Natural killer cell (primary cell): Measurements from ENCODE around the gene ZNF407. TPM values are rescaled to one million over a fixed set of nuclear protein-coding genes. Genes with fewer than 3 reads are reported as not detected.

ENCODE experiments used
- ATAC-seq, 3 donors: fragments of 150-1000 bp in 2 of 3; fragments of 200-7000 bp in 1 of 3; cut with Tn5 transposase; 1 replicate in 1 of 3; 2 replicates in 2 of 3; pipeline ENCODE4 v1.10.0; 2021; ENCODE audit warnings: mild to moderate bottlenecking in 2 of 3, moderate library complexity in 2 of 3
- DNase-seq, 2 donors: peaks; one replicate each; pipeline versions ENCODE4 v3.0.0 to v3.0.0-alpha.2; 2013 to 2021; ENCODE audit warnings: mixed read lengths in 1 of 2
- H3K27ac ChIP-seq: one replicate; pipeline ENCODE4 v1.5.1; 2013; ENCODE audit warnings: mild to moderate bottlenecking, low read length
- H3K27me3 ChIP-seq: one replicate; pipeline ENCODE4 v1.6.1; 2013; ENCODE audit warnings: low read length; ENCODE audit not compliant: control insufficient read depth, insufficient read depth
- H3K36me3 ChIP-seq: one replicate; pipeline ENCODE4 v1.6.1; 2013; ENCODE audit warnings: low read length; ENCODE audit not compliant: control insufficient read depth, insufficient read depth
- H3K4me1 ChIP-seq: one replicate; pipeline ENCODE4 v1.6.1; 2013; ENCODE audit warnings: low read length; ENCODE audit not compliant: control insufficient read depth, insufficient read depth
- H3K4me3 ChIP-seq: one replicate; pipeline ENCODE4 v1.5.1; 2013; ENCODE audit warnings: low read length
- H3K9me3 ChIP-seq: one replicate; pipeline ENCODE4 v1.6.1; 2013; ENCODE audit warnings: low read length; ENCODE audit not compliant: control insufficient read depth, insufficient read depth
- H3K27ac Mint-ChIP-seq, 2 donors: one replicate each; pipeline ENCODE4 v1.8.0; 2022; ENCODE audit warnings: mild to moderate bottlenecking in 2 of 2, mixed read lengths in 2 of 2, moderate library complexity in 1 of 2
- H3K27me3 Mint-ChIP-seq, 2 donors: one replicate each; pipeline ENCODE4 v1.8.0; 2022; ENCODE audit warnings: low read depth in 2 of 2, mixed read lengths in 2 of 2
- H3K36me3 Mint-ChIP-seq: one replicate; pipeline ENCODE4 v1.8.0; 2022; ENCODE audit warnings: mixed read lengths
- H3K4me1 Mint-ChIP-seq, 2 donors: one replicate each; pipeline ENCODE4 v1.8.0; 2022; ENCODE audit warnings: mixed read lengths in 2 of 2
- H3K4me3 Mint-ChIP-seq: one replicate; pipeline ENCODE4 v1.8.0; 2022; ENCODE audit warnings: mild to moderate bottlenecking, moderate library complexity, mixed read lengths
- H3K9me3 Mint-ChIP-seq, 2 donors: one replicate each; pipeline ENCODE4 v1.8.0; 2022; ENCODE audit warnings: mixed read lengths in 2 of 2
- CTCF ChIP-seq: fragments of 200-600 bp; IDR thresholded peaks from one replicate; pipeline ENCODE4 v1.8.0; 2022; ENCODE audit warnings: antibody characterized with exemption
- WGBS: methylation state at CpG from one replicate; pipeline ENCODE4 v1.1.7; 2013; ENCODE audit warnings: missing lambda C conversion rate; ENCODE audit not compliant: insufficient coverage; 5-methylcytosine and 5-hydroxymethylcytosine counted together
- intact Hi-C: fragments of 100-400 bp; cut with micrococcal nuclease; formaldehyde crosslinking; loops from one replicate; pipeline ENCODE4 v1.14.2; 2022
- total RNA-seq, 4 donors: library from RNA; stranded (reverse); fragments of 120-200 nt in 1 of 4; gene quantifications; one replicate each; pipeline versions ENCODE4 v1.2.3 to v1.2.4, GENCODE V29; 2013 to 2022

Gene ZNF407
- total RNA-seq, 3 donors from 2014 or later (not counting 1 experiment from before 2014, with no cell fraction given), result 28.4 to 36.7 (median 36.3) TPM

GRCh38 chr18:74694436-74694835 lies 96.8 kb downstream of the ZNF407 start:
- H3K4me3 Mint-ChIP-seq, result no peak overlapping the region
- peaks cover 6% of the 10 kb centered on the region for H3K4me1 ChIP-seq
- H3K9me3 Mint-ChIP-seq, result no peaks in the 10 kb centered on the region
- H3K4me1 Mint-ChIP-seq, result peaks cover 13 to 26% of the 10 kb centered on the region in 2 donors
- H3K4me3 ChIP-seq, result no peak overlapping the region
- intact Hi-C loops, result no loop called here
- ATAC-seq (no peak), DNase-seq (no peak)
- no peaks in the 10 kb centered on the region for H3K36me3 Mint-ChIP-seq
- no peak overlapping the region for H3K27ac Mint-ChIP-seq
- no peaks in the 10 kb centered on the region for H3K9me3 ChIP-seq
- no peak overlapping the region for H3K27ac ChIP-seq
- 100% methylated on average over 1 of the region's 1 CpG for WGBS
- no peaks in the 10 kb centered on the region for H3K27me3 Mint-ChIP-seq
- no peaks in the 10 kb centered on the region for H3K27me3 ChIP-seq
- no peak for TF ChIP-seq CTCF
- no peaks in the 10 kb centered on the region for H3K36me3 ChIP-seq

- Mint-ChIP-seq H3K36me3 (no peaks in the 10 kb centered on the region), H3K4me1 (peaks cover 13 to 26% of the 10 kb centered on the region in 2 donors), H3K4me3 (no peak overlapping the region), H3K27ac (no peak overlapping the region), H3K9me3 (no peaks in the 10 kb centered on the region), H3K27me3 (no peaks in the 10 kb centered on the region)
- Histone ChIP-seq H3K9me3 (no peaks in the 10 kb centered on the region), H3K4me1 (peaks cover 6% of the 10 kb centered on the region), H3K36me3 (no peaks in the 10 kb centered on the region), H3K4me3 (no peak overlapping the region), H3K27ac (no peak overlapping the region), H3K27me3 (no peaks in the 10 kb centered on the region)
- ATAC-seq (no peak), DNase-seq (no peak)
- 97% methylated on average over 5 of the region's 5 CpGs for WGBS
- intact Hi-C loops, result no loop called here
- TF ChIP-seq CTCF, result no peak
These were observed 97.5 kb downstream of the ZNF407 start for GRCh38 chr18:74695170-74695569.

GRCh38 chr18:74698881-74699280 lies 101.2 kb downstream of the ZNF407 start:
- no peak overlapping the region for H3K27ac ChIP-seq
- no peak overlapping the region for H3K27ac Mint-ChIP-seq
- no peak for ATAC-seq
- peaks cover under 1 to 18% of the 10 kb centered on the region in 2 donors for H3K4me1 Mint-ChIP-seq
- DNase-seq, result no peak
- H3K9me3 Mint-ChIP-seq, result no peaks in the 10 kb centered on the region
- TF ChIP-seq CTCF, result no peak
- H3K4me1 ChIP-seq, result no peaks in the 10 kb centered on the region
- no peak overlapping the region for H3K4me3 ChIP-seq
- no peaks in the 10 kb centered on the region for H3K36me3 ChIP-seq
- no peaks in the 10 kb centered on the region for H3K36me3 Mint-ChIP-seq
- WGBS, result 96% methylated on average over 3 of the region's 4 CpGs
- no peaks in the 10 kb centered on the region for H3K27me3 Mint-ChIP-seq
- H3K9me3 ChIP-seq, result no peaks in the 10 kb centered on the region
- no peaks in the 10 kb centered on the region for H3K27me3 ChIP-seq
- H3K4me3 Mint-ChIP-seq, result no peak overlapping the region
- intact Hi-C loops, result no loop called here

- Histone ChIP-seq H3K27me3 (no peaks in the 10 kb centered on the region), H3K27ac (no peak overlapping the region), H3K4me1 (no peaks in the 10 kb centered on the region), H3K9me3 (no peaks in the 10 kb centered on the region), H3K4me3 (no peak overlapping the region), H3K36me3 (no peaks in the 10 kb centered on the region)
- Mint-ChIP-seq H3K4me3 (no peak overlapping the region), H3K4me1 (peaks cover 5 to 19% of the 10 kb centered on the region in 2 donors), H3K36me3 (no peaks in the 10 kb centered on the region), H3K9me3 (no peaks in the 10 kb centered on the region), H3K27ac (no peak overlapping the region), H3K27me3 (no peaks in the 10 kb centered on the region)
- no peak for TF ChIP-seq CTCF
- DNase-seq, result no peak
- intact Hi-C loops, result no loop called here
- no peak for ATAC-seq
- 98% methylated on average over 2 of the region's 3 CpGs for WGBS
These were observed 101.8 kb downstream of the ZNF407 start for GRCh38 chr18:74699455-74699854.
